Transverse colon (tissue), 4 donors: ENCODE measurements around the gene BFSP2. TPM values are rescaled to one million over a fixed set of nuclear protein-coding genes. Genes with fewer than 3 reads are reported as not detected.

Experiments used
- DNase-seq: peaks from one replicate; pipeline ENCODE4 v3.0.0-alpha.2; 2019
- H3K27ac ChIP-seq, 4 donors: fragments of 200-600 bp; sonication (generic); 2 replicates each; pipeline ENCODE4 v1.5.1; 2016 to 2018; ENCODE audit warnings: inconsistent platforms in 4 of 4
- H3K27me3 ChIP-seq: fragments of 200-600 bp; sonication (generic); 2 replicates; pipeline ENCODE4 v1.5.1; 2017; ENCODE audit warnings: inconsistent platforms
- H3K36me3 ChIP-seq, 4 donors: fragments of 200-600 bp; sonication (generic); 2 replicates each; pipeline ENCODE4 v1.5.1; 2017 to 2019; ENCODE audit warnings: inconsistent platforms in 4 of 4
- H3K4me1 ChIP-seq, 4 donors: fragments of 200-600 bp; sonication (generic); 2 replicates each; pipeline ENCODE4 v1.5.1; 2017 to 2020; ENCODE audit warnings: inconsistent platforms in 4 of 4
- H3K4me3 ChIP-seq, 4 donors: fragments of 200-600 bp; sonication (generic); 1 replicate in 1 of 4; 2 replicates in 3 of 4; pipeline versions ENCODE4 v1.5.1 to v1.6.1; 2017 to 2019; ENCODE audit warnings: inconsistent platforms in 4 of 4
- H3K9me3 ChIP-seq, 2 donors: fragments of 200-600 bp; sonication (generic); 2 replicates each; pipeline ENCODE4 v1.5.1; 2017 to 2019; ENCODE audit warnings: inconsistent platforms in 2 of 2
- EP300 ChIP-seq: sonication (generic); formaldehyde crosslinking; IDR thresholded peaks from one replicate; pipeline ENCODE4 v1.6.1; 2017; ENCODE audit warnings: antibody characterized with exemption, low read depth
- POLR2A ChIP-seq: fragments of 450-650 bp; IDR thresholded peaks from one replicate; pipeline ENCODE4 v1.6.1; 2016; ENCODE audit warnings: antibody characterized with exemption, mild to moderate bottlenecking, moderate library complexity
- POLR2AphosphoS5 ChIP-seq, 3 donors: sonication (generic); formaldehyde crosslinking; IDR thresholded peaks; one replicate each; pipeline ENCODE4 v1.6.1; 2016; ENCODE audit warnings: antibody characterized with exemption in 3 of 3
- WGBS, 2 donors: methylation state at CpG; one replicate each; pipeline ENCODE4 v1.1.5; 2018; ENCODE audit warnings: low coverage in 1 of 2; 5-methylcytosine and 5-hydroxymethylcytosine counted together
- in situ Hi-C, 4 donors: fragments of 200-750 bp; cut with MboI; loops; one replicate each; pipeline versions ENCODE4 v1.15.0 to v1.15.1; 2017; ENCODE audit warnings: low sequenced_read_pairs in 3 of 4, low pct_ligation_motif_present in 1 of 4, low pct_unique_long_range_greater_than_20kb in 1 of 4
- intact Hi-C: fragments of 100-400 bp; cut with DNase I; formaldehyde crosslinking; loops from one replicate; pipeline ENCODE4 v1.15.1; 2023; ENCODE audit warnings: low total_unique reads
- total RNA-seq, 4 donors: library from RNA; depleted of rRNA; stranded (reverse); fragments of >200 nt; gene quantifications; one replicate each; pipeline ENCODE4 v1.1.0, GENCODE V29; 2016
- TF ChIP-seq, protein P1 (sequence below), 5 experiments: fragments of 200-600 bp in 3 of 5; fragments of 450-650 bp in 2 of 5; sonication (generic) in 3 of 5; IDR thresholded peaks; 1 replicate in 2 of 5; 2 replicates in 3 of 5; pipeline ENCODE4 v1.5.1; 2016 to 2017; ENCODE audit warnings: antibody characterized with exemption in 5 of 5, inconsistent platforms in 3 of 5, mild to moderate bottlenecking in 2 of 5, moderate library complexity in 1 of 5

BFSP2 gene
- total RNA-seq, 4 donors from 2014 or later: not detected

DNA sequence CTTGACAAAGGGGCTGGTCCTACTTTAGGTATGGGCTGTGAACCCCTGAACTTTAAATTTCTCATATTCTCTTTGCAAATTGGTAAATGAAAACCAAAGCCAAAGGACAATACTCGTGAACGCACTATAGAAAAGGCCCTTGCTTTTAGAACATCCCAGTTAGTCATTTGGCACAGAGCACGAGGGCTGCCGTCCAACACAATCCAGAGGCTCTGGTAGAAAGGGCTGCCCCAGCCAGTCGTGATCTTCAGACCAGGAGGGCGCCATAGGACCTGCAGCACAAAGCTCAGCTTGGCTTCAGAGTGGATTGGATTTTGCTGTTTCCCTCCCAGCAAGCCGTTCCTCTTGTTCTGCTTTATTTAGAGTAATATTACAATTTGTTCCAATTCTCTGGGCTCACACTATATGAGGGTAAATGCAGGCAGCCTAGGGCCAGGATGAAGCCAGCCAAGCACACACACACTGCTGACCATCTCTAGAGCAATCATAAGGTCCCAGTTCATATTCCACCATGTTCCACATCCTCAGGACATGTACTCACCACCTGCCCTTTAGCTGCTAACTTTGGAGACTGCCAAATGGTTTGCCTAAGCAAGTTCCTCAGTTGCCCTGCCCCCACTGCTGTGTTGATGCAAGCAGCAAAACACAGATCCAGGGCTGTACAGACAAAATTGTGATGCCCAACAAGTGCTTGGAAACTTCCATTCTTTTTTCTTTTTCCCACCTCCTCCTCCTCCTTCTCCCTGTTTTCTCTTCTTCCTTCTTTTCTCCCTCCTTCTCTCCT is 6.0 kb upstream of the BFSP2 start:
- H3K36me3 ChIP-seq: no peaks in the 10 kb centered on the region
- no peaks in the 10 kb centered on the region for H3K9me3 ChIP-seq
- no peaks in the 10 kb centered on the region for H3K4me1 ChIP-seq
- no peak overlapping the region for H3K27ac ChIP-seq
- intact Hi-C loops: no loop called here
- DNase-seq: no peak
- in situ Hi-C loops: loop anchor here in 3 of 4 donors (25.0 kb wide), 2 partner anchors 357 to 657 kb away; partner anchors contain the start of gene TMEM108 (in 3 of the 3)
- H3K4me3 ChIP-seq: no peak overlapping the region
- TF ChIP-seq, protein P1, sequence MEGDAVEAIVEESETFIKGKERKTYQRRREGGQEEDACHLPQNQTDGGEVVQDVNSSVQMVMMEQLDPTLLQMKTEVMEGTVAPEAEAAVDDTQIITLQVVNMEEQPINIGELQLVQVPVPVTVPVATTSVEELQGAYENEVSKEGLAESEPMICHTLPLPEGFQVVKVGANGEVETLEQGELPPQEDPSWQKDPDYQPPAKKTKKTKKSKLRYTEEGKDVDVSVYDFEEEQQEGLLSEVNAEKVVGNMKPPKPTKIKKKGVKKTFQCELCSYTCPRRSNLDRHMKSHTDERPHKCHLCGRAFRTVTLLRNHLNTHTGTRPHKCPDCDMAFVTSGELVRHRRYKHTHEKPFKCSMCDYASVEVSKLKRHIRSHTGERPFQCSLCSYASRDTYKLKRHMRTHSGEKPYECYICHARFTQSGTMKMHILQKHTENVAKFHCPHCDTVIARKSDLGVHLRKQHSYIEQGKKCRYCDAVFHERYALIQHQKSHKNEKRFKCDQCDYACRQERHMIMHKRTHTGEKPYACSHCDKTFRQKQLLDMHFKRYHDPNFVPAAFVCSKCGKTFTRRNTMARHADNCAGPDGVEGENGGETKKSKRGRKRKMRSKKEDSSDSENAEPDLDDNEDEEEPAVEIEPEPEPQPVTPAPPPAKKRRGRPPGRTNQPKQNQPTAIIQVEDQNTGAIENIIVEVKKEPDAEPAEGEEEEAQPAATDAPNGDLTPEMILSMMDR (IDR thresholded peaks at IDR 0.05): no peak
- TF ChIP-seq EP300 (no peak), POLR2A (no peak), POLR2AphosphoS5 (IDR thresholded peaks at IDR 0.05) (no peak)
- 64 to 79% methylated on average over 6 to 7 of the region's 7 CpGs for WGBS, 2 donors
- no peaks in the 10 kb centered on the region for H3K27me3 ChIP-seq

DNA sequence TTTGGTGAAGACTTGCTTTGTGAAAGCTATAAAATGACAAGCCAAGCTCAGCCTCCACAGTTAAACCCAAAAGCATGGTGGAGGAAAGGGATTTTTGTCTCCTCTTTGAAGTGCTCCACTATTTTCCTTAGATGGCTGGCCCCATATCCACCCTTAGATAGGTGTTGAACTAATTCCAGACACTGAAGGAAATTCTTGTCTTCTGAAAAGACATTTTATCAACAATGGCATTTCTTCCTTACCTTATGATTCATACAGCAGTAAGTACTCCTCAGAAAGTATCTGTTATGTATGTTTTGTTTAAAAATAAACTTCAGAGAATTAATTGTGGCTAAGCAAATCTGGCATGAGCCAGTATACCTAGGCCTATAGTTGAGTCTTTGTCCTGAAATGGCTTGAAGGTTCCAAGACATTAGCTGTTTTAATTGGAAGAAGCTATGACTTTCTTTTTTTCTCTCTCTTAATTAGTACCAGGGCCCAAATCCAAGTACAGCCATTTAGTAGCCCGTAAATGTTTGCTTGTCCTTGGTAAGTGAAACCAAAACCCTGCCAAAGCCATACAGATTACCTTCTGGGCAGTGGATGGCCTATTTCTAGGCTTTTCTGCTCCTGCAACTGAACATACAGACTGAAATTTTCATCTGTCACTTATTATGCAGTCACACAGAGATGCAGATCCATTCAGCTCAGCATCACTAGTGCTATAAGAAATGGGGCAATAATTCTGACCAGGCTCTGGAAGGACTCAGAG is 5.1 kb upstream of the BFSP2 start:
- no peak overlapping the region for H3K27ac ChIP-seq
- no peaks in the 10 kb centered on the region for H3K9me3 ChIP-seq
- in situ Hi-C loops: loop anchor here in 3 of 4 donors (25.0 kb wide), 2 partner anchors 357 to 657 kb away; partner anchors contain the start of gene TMEM108 (in 3 of the 3)
- H3K36me3 ChIP-seq: no peaks in the 10 kb centered on the region
- TF ChIP-seq POLR2AphosphoS5 (IDR thresholded peaks at IDR 0.05): no peak
- TF ChIP-seq EP300: no peak
- TF ChIP-seq POLR2A: no peak
- DNase-seq: no peak
- H3K27me3 ChIP-seq: no peaks in the 10 kb centered on the region
- intact Hi-C loops: no loop called here
- WGBS, 2 donors: 82% methylated on average over 1 of the region's 1 CpG; no CpG with 5 or more reads in 1 of the 2 donors
- H3K4me3 ChIP-seq: no peak overlapping the region
- no peaks in the 10 kb centered on the region for H3K4me1 ChIP-seq

DNA sequence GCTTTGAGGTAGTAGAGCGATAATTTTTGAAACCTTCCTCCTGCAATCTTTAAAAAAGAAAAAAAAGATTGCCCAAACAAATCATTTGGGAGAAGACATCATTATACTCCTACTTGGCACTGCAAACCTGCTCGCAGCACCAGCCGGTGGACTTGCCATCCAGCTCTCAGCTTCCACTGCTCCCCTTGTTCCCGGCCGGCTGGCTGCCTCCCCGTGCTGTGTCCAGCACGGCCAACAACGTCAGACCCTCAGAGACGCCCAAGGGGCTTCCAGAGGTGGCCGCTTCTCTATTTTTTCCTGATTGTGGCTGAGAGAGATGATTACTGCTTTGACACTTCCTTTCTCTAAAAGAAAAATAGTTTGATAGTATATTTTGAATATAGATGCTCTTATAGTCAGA is 3.0 kb upstream of the BFSP2 start:
- intact Hi-C loops: no loop called here
- no peaks in the 10 kb centered on the region for H3K4me1 ChIP-seq
- TF ChIP-seq EP300: no peak
- no peak for TF ChIP-seq POLR2AphosphoS5 (IDR thresholded peaks at IDR 0.05)
- TF ChIP-seq, protein P1 (IDR thresholded peaks at IDR 0.05): no peak
- TF ChIP-seq POLR2A: no peak
- H3K27me3 ChIP-seq: no peaks in the 10 kb centered on the region
- H3K9me3 ChIP-seq: no peaks in the 10 kb centered on the region
- in situ Hi-C loops: loop anchor here in 3 of 4 donors (25.0 kb wide), 2 partner anchors 360 to 660 kb away; partner anchors contain the start of gene TMEM108 (in 3 of the 3)
- no peak overlapping the region for H3K27ac ChIP-seq
- DNase-seq: no peak
- WGBS, 2 donors: 86 to 100% methylated on average over 1 to 10 of the region's 10 CpGs
- H3K4me3 ChIP-seq: no peak overlapping the region
- no peaks in the 10 kb centered on the region for H3K36me3 ChIP-seq

DNA sequence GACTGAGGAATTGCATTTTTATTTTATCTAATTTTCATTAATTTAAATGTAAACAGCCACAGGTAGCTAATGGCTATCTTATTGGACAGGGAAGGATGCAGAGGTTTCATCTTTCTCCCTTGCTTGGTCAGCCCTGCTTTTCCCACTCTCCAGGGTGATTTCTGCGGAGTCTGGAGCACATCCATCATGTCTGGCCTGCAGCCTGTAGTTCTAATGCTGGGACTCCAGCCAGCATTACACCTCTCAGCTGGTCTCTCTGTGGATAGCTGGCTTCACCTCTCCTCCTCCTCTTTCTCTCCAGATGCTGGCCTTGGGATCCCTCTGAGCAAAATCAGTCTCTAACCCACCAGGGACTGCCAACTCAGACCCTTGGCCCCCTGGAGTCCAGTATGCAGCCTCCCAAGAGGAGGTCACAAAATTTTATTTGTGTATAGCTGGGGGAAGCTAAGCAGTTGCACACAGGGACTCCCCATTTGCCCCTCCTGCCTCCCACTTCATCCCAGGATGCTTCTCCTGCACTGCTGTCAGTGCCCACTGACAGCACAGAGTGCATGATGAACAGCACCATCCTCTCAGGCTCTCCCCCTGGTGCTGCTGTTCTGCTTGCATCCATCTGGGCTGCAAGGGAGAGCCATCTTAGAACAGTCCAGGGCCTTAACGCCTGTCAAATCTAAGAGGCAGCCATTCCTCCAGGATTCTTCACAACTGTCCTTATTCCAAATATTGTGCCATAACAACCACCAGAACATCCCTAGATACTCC is 1.7 kb downstream of the BFSP2 start:
- no peak overlapping the region for H3K4me3 ChIP-seq
- H3K27ac ChIP-seq: no peak overlapping the region
- no peaks in the 10 kb centered on the region for H3K27me3 ChIP-seq
- intact Hi-C loops: no loop called here
- H3K4me1 ChIP-seq: no peaks in the 10 kb centered on the region
- DNase-seq: no peak
- in situ Hi-C loops: no loop called here
- no peaks in the 10 kb centered on the region for H3K9me3 ChIP-seq
- WGBS, 2 donors: 63 to 77% methylated on average over 1 to 2 of the region's 2 CpGs
- H3K36me3 ChIP-seq: no peaks in the 10 kb centered on the region
- TF ChIP-seq, protein P1 (IDR thresholded peaks at IDR 0.05): no peak
